H1 (cell line): Measurements from ENCODE around the gene HBD. TPM values are rescaled to one million over a fixed set of nuclear protein-coding genes. Genes with fewer than 3 reads are reported as not detected.

Source experiments
- CTCF ChIA-PET: fragments of 300-600 bp; sonication (Branson Sonifier 250); formaldehyde crosslinking; loops from one replicate; lab custom pipeline; 2021; ENCODE audit not compliant: partially characterized antibody; lab: Charles Lee
- POLR2A ChIA-PET: fragments of 300-600 bp; sonication (Branson Sonifier 250); formaldehyde crosslinking; loops from one replicate; lab custom pipeline; 2021; ENCODE audit warnings: inconsistent platforms; ENCODE audit not compliant: partially characterized antibody; lab: Charles Lee
- DNase-seq, 2 experiments: peaks; one replicate each; pipeline versions ENCODE4 v3.0.0 to v3.0.0-alpha.2; 2010 to 2022; ENCODE audit warnings: low spot score in 2 of 2, low read depth in 1 of 2, mixed read lengths in 1 of 2
- FAIRE-seq: peaks from 2 replicates; lab custom pipeline; 2011; peaks lifted over from hg19 to GRCh38; lab: Jason Lieb, UNC
- H2AFZ ChIP-seq: 2 replicates; pipeline ENCODE4 v1.8.1; 2012; ENCODE audit warnings: low read length, inconsistent platforms
- H2AK5ac ChIP-seq: 2 replicates; pipeline ENCODE4 v1.6.1; 2013; ENCODE audit warnings: low read depth, low read length
- H2BK120ac ChIP-seq: replicated peaks from 2 replicates; pipeline ENCODE3; 2013; ENCODE audit warnings: low read depth, low read length, inconsistent platforms
- H2BK12ac ChIP-seq: 2 replicates; pipeline ENCODE4 v1.6.1; 2013; ENCODE audit warnings: low read depth, low read length
- H2BK15ac ChIP-seq: 2 replicates; pipeline ENCODE4 v1.6.1; 2013; ENCODE audit warnings: low read length
- H2BK20ac ChIP-seq: 2 replicates; pipeline ENCODE4 v1.6.1; 2013; ENCODE audit warnings: low read length
- H2BK5ac ChIP-seq: 2 replicates; pipeline ENCODE4 v1.6.1; 2013; ENCODE audit warnings: low read depth, low read length
- H3K14ac ChIP-seq: 2 replicates; pipeline ENCODE4 v1.6.1; 2013; ENCODE audit warnings: inconsistent platforms; ENCODE audit not compliant: insufficient read length
- H3K18ac ChIP-seq: 2 replicates; pipeline ENCODE4 v1.6.1; 2013; ENCODE audit warnings: low read length; ENCODE audit errors: extremely low read depth
- H3K23ac ChIP-seq: 2 replicates; pipeline ENCODE4 v1.6.1; 2013; ENCODE audit warnings: inconsistent platforms; ENCODE audit not compliant: insufficient read length
- H3K23me2 ChIP-seq: 2 replicates; pipeline ENCODE4 v1.6.1; 2013; ENCODE audit warnings: low read depth, low read length
- H3K27ac ChIP-seq: 2 replicates; pipeline ENCODE4 v1.6.1; 2011; ENCODE audit warnings: low read depth, low read length, inconsistent platforms
- H3K27me3 ChIP-seq, 4 experiments: replicated peaks in 1 of 4; 1 replicate in 1 of 4; 2 replicates in 3 of 4; pipeline versions ENCODE4 v1.6.1 to v1.8.1; 2011 to 2013; ENCODE audit warnings: low read length in 3 of 4, mild to moderate bottlenecking in 3 of 4, inconsistent platforms in 2 of 4, mixed read lengths in 2 of 4, moderate library complexity in 1 of 4; ENCODE audit not compliant: control insufficient read depth in 3 of 4, insufficient read depth in 3 of 4; ENCODE audit errors: extremely low read depth in 1 of 4
- H3K36me3 ChIP-seq, 4 experiments: 2 replicates each; pipeline versions ENCODE4 v1.6.1 to v1.8.1; 2011 to 2013; ENCODE audit warnings: mild to moderate bottlenecking in 4 of 4, low read length in 3 of 4, moderate library complexity in 2 of 4, control low read depth in 1 of 4, inconsistent platforms in 1 of 4; ENCODE audit not compliant: insufficient read depth in 4 of 4, control insufficient read depth in 2 of 4
- H3K4ac ChIP-seq: replicated peaks from 2 replicates; pipeline ENCODE3; 2013; ENCODE audit warnings: low read length, low read depth, mixed read lengths, inconsistent platforms; ENCODE audit not compliant: insufficient read length
- H3K4me1 ChIP-seq, 4 experiments: replicated peaks in 1 of 4; 1 replicate in 1 of 4; 2 replicates in 3 of 4; pipeline versions ENCODE4 v1.6.1 to v1.8.1; 2011 to 2013; ENCODE audit warnings: low read length in 3 of 4, inconsistent platforms in 2 of 4, mixed read lengths in 1 of 4; ENCODE audit not compliant: insufficient read depth in 4 of 4, control insufficient read depth in 3 of 4
- H3K4me2 ChIP-seq, 2 experiments: 2 replicates each; pipeline versions ENCODE4 v1.6.1 to v1.8.1; 2011 to 2013; ENCODE audit warnings: low read depth in 2 of 2, low read length in 2 of 2, control low read depth in 1 of 2, inconsistent platforms in 1 of 2, mild to moderate bottlenecking in 1 of 2; ENCODE audit not compliant: insufficient read depth in 1 of 2
- H3K4me3 ChIP-seq, 4 experiments: fragments of 200-600, 300-600 bp in 1 of 4; sonication (generic), shearing (Covaris generic), sonication (Bioruptor Twin) in 1 of 4; 2 replicates each; pipeline versions ENCODE4 v1.5.1 to v1.8.1; 2011 to 2016; ENCODE audit warnings: low read length in 4 of 4, low read depth in 3 of 4, control low read depth in 2 of 4, inconsistent platforms in 2 of 4, mild to moderate bottlenecking in 2 of 4, mixed read lengths in 1 of 4, moderate library complexity in 1 of 4; ENCODE audit not compliant: insufficient read depth in 2 of 4; ENCODE audit errors: extremely low read depth in 1 of 4
- H3K56ac ChIP-seq: replicated peaks from 2 replicates; pipeline ENCODE3; 2013; ENCODE audit warnings: low read depth, mild to moderate bottlenecking, mixed read lengths, low read length, inconsistent platforms; ENCODE audit not compliant: insufficient read length
- H3K79me1 ChIP-seq: 2 replicates; pipeline ENCODE4 v1.6.1; 2013; ENCODE audit warnings: low read depth, low read length, control low read depth
- H3K79me2 ChIP-seq, 2 experiments: 2 replicates each; pipeline versions ENCODE4 v1.6.1 to v1.8.1; 2012 to 2013; ENCODE audit warnings: low read length in 2 of 2, mild to moderate bottlenecking in 2 of 2, inconsistent platforms in 1 of 2; ENCODE audit not compliant: insufficient read depth in 2 of 2, control insufficient read depth in 1 of 2
- H3K9ac ChIP-seq, 4 experiments: replicated peaks in 1 of 4; 1 replicate in 1 of 4; 2 replicates in 3 of 4; pipeline versions ENCODE4 v1.6.1 to v1.8.1; 2011 to 2013; ENCODE audit warnings: low read depth in 3 of 4, low read length in 3 of 4, control low read depth in 2 of 4, mild to moderate bottlenecking in 2 of 4, moderate library complexity in 2 of 4, inconsistent platforms in 1 of 4; ENCODE audit errors: extremely low read depth in 1 of 4
- H3K9me3 ChIP-seq, 2 experiments: 2 replicates each; pipeline versions ENCODE4 v1.6.1 to v1.8.1; 2012 to 2013; ENCODE audit warnings: mild to moderate bottlenecking in 2 of 2, moderate library complexity in 2 of 2, control low read depth in 1 of 2, inconsistent platforms in 1 of 2, low read depth in 1 of 2, low read length in 1 of 2, mixed read lengths in 1 of 2; ENCODE audit not compliant: insufficient read depth in 2 of 2
- H4K20me1 ChIP-seq, 2 experiments: replicated peaks in 1 of 2; 2 replicates each; pipeline versions ENCODE3 to v1.8.1; 2011 to 2013; ENCODE audit warnings: inconsistent platforms in 2 of 2, low read length in 2 of 2, mild to moderate bottlenecking in 1 of 2; ENCODE audit not compliant: insufficient read depth in 2 of 2, control insufficient read depth in 1 of 2
- H4K5ac ChIP-seq: 2 replicates; pipeline ENCODE4 v1.6.1; 2013; ENCODE audit warnings: low read length, low read depth, mixed read lengths, inconsistent platforms; ENCODE audit not compliant: insufficient read length
- H4K8ac ChIP-seq: 2 replicates; pipeline ENCODE4 v1.8.0; 2013; ENCODE audit warnings: mild to moderate bottlenecking, moderate library complexity, low read length, inconsistent platforms; ENCODE audit not compliant: insufficient read depth; ENCODE audit errors: extremely low read depth
- H4K91ac ChIP-seq: replicated peaks from 2 replicates; pipeline ENCODE3; 2013; ENCODE audit warnings: low read length, mixed read lengths, inconsistent platforms; ENCODE audit not compliant: insufficient read length
- ATF2 ChIP-seq: IDR thresholded peaks from 2 replicates; pipeline ENCODE4 v1.6.1; 2012; ENCODE audit warnings: low read length, inconsistent platforms
- BACH1 ChIP-seq: IDR thresholded peaks from 2 replicates; pipeline ENCODE4 v1.6.1; 2012; ENCODE audit warnings: low read length, improper control_type of control experiment
- CBX8 ChIP-seq: fragments of 300-800, 300-1000 bp; sonication (generic); IDR thresholded peaks from 2 replicates; pipeline ENCODE4 v1.7.1; 2016; ENCODE audit warnings: low read depth, low read length, borderline replicate concordance
- CREB1 ChIP-seq: IDR thresholded peaks from 2 replicates; pipeline ENCODE4 v1.6.1; 2012; ENCODE audit warnings: inconsistent platforms
- CTBP2 ChIP-seq: IDR thresholded peaks from 2 replicates; pipeline ENCODE4 v1.7.0; 2011; ENCODE audit warnings: borderline replicate concordance, mild to moderate bottlenecking, moderate library complexity, mixed read lengths, low read length; ENCODE audit not compliant: insufficient read depth, insufficient read length
- GTF2F1 ChIP-seq: IDR thresholded peaks from 2 replicates; pipeline ENCODE4 v1.6.1; 2012; ENCODE audit warnings: low read depth, low read length, improper control_type of control experiment, borderline replicate concordance
- HDAC2 ChIP-seq, 2 experiments: fragments of 300-600 bp in 1 of 2; sonication (generic) in 1 of 2; IDR thresholded peaks; 2 replicates each; pipeline ENCODE4 v1.6.1; 2011 to 2012; ENCODE audit warnings: low read depth in 2 of 2, low read length in 2 of 2, mild to moderate bottlenecking in 2 of 2, moderate library complexity in 2 of 2, borderline replicate concordance in 1 of 2, inconsistent platforms in 1 of 2
- JUN ChIP-seq: IDR thresholded peaks from 2 replicates; pipeline ENCODE4 v1.6.1; 2011; ENCODE audit warnings: low read depth, mild to moderate bottlenecking, improper control_type of control experiment, low read length
- NANOG ChIP-seq: IDR thresholded peaks from 2 replicates; pipeline ENCODE4 v1.6.1; 2011; ENCODE audit warnings: low read length, low read depth, mild to moderate bottlenecking, inconsistent platforms; ENCODE audit not compliant: insufficient read depth, poor library complexity, severe bottlenecking
- POLR2A ChIP-seq, 2 experiments: IDR thresholded peaks; 1 replicate in 1 of 2; 2 replicates in 1 of 2; pipeline ENCODE4 v1.6.1; 2011; ENCODE audit warnings: low read depth in 2 of 2, low read length in 2 of 2, mild to moderate bottlenecking in 2 of 2; ENCODE audit errors: control extremely low read depth in 1 of 2
- SAP30 ChIP-seq: fragments of 300-600 bp; sonication (generic); IDR thresholded peaks from 2 replicates; pipeline ENCODE4 v1.7.1; 2012; ENCODE audit warnings: low read length, moderate library complexity, mild to moderate bottlenecking, inconsistent platforms; ENCODE audit not compliant: insufficient read depth, insufficient replicate concordance
- SP2 ChIP-seq: IDR thresholded peaks from 2 replicates; pipeline ENCODE4 v1.6.1; 2012; ENCODE audit warnings: mild to moderate bottlenecking, low read length, inconsistent platforms
- WGBS, 2 experiments: shearing (Covaris generic) in 1 of 2; methylation state at CpG; one replicate each; pipeline versions ENCODE4 v1.1.6 to v1.1.7; 2013 to 2015; ENCODE audit warnings: low lambda C conversion rate in 2 of 2, mixed read lengths in 2 of 2, inconsistent platforms in 1 of 2, low coverage in 1 of 2, missing lambda C conversion rate in 1 of 2; ENCODE audit not compliant: insufficient replicate concordance in 2 of 2, insufficient coverage in 1 of 2, insufficient read length in 1 of 2; ENCODE audit errors: extremely low coverage in 1 of 2, missing lambda C conversion rate in 1 of 2; 5-methylcytosine and 5-hydroxymethylcytosine counted together
- polyA plus RNA-seq, 7 experiments: library from polyadenylated mRNA; depleted of rRNA in 3 of 7; stranded (reverse) in 5 of 7; unstranded in 2 of 7; fragments of >200 nt in 5 of 7; fragments of 200-250 nt in 2 of 7; gene quantifications; 1 replicate in 5 of 7; 2 replicates in 1 of 7; 4 replicates in 1 of 7; pipeline versions ENCODE4 v1.2.1 to v1.2.3, GENCODE V29; 2011 to 2013; ENCODE audit warnings: missing spikeins in 2 of 7, mixed read lengths in 2 of 7
- total RNA-seq: library from RNA; stranded (reverse); fragmentation: NEBNext Ultra II Directional; extraction: Animal tissue kit (Norgen Biotek cat#: 25700); gene quantifications from 2 replicates; pipeline ENCODE4 v1.2.1, GENCODE V29; 2021

The HBD gene
- total and polyA plus RNA-seq, 2 of the 8 experiments (the other 6 are each of a cell fraction or from before 2014, with no cell fraction given) = not detected

- Histone ChIP-seq H3K14ac (no peak overlapping the region), H2BK12ac (no peak overlapping the region), H3K23me2 (no peaks in the 10 kb centered on the region), H3K9me3 (no peaks in the 10 kb centered on the region), H2AFZ (no peak overlapping the region), H3K9ac (no peak overlapping the region), H2BK20ac (no peak overlapping the region), H4K8ac (no peak overlapping the region), H2BK120ac (no peak overlapping the region), H3K23ac (no peak overlapping the region), H3K4me3 (no peak overlapping the region), H2BK5ac (no peak overlapping the region), H4K5ac (no peak overlapping the region), H3K56ac (no peak overlapping the region), H2BK15ac (no peak overlapping the region), H3K79me2 (no peaks in the 10 kb centered on the region), H2AK5ac (no peak overlapping the region), H3K18ac (no peak overlapping the region), H3K79me1 (no peaks in the 10 kb centered on the region), H3K27me3 (no peaks in the 10 kb centered on the region), H3K4me2 (no peak overlapping the region), H3K4me1 (no peaks in the 10 kb centered on the region), H3K4ac (no peak overlapping the region), H4K91ac (no peak overlapping the region), H3K27ac (no peak overlapping the region), H3K36me3 (no peaks in the 10 kb centered on the region), H4K20me1 (no peaks in the 10 kb centered on the region)
- CTCF ChIA-PET = interaction anchor here (0.6 to 5.8 kb wide), 9 partner anchors 10 to 183 kb away, joined by 3 to 36 read pairs (median 3); partner anchors contain the start of gene OR51M1
- 83% methylated on average over 2 of the region's 2 CpGs; no CpG with 5 or more reads in 1 of the 2 experiments for WGBS, 2 experiments
- FAIRE-seq = no peak
- POLR2A ChIA-PET = no interaction called here
- no peak for DNase-seq
- TF ChIP-seq SAP30 = no peak
- no peak for TF ChIP-seq POLR2A (IDR thresholded peaks at IDR 0.05; ENCODE audit: control extremely low read depth in 1 of 2, low read depth in 2 of 2, low read length in 2 of 2)
- no peak for TF ChIP-seq HDAC2 (IDR thresholded peaks at IDR 0.05; ENCODE audit: borderline replicate concordance in 1 of 2, low read depth in 2 of 2, low read length in 2 of 2)
- TF ChIP-seq CTBP2 = no peak
- TF ChIP-seq SP2 = no peak
- TF ChIP-seq JUN = no peak
- no peak for TF ChIP-seq NANOG
- no peak for TF ChIP-seq GTF2F1
- TF ChIP-seq ATF2 = no peak
- no peak for TF ChIP-seq CREB1
- TF ChIP-seq BACH1 = no peak
- no peak for TF ChIP-seq CBX8
Measured at GRCh38 chr11:5203366-5203765, 30.9 kb downstream of the HBD start.
